Measurements from ENCODE around the gene HNRNPUL1. TPM values are rescaled to one million over a fixed set of nuclear protein-coding genes. Genes with fewer than 3 reads are reported as not detected.
A peak's percentile ranks its signal among the peaks of the same experiment; 100 is the strongest.
"Not testable (repeated sequence)": the region's sequence is repeated elsewhere in the genome, so short reads cannot be mapped to it uniquely, and the experiment has no call there.

HNRNPUL1 gene
- total RNA-seq, 1 experiment from 2014 or later = 70.9 TPM

DNA sequence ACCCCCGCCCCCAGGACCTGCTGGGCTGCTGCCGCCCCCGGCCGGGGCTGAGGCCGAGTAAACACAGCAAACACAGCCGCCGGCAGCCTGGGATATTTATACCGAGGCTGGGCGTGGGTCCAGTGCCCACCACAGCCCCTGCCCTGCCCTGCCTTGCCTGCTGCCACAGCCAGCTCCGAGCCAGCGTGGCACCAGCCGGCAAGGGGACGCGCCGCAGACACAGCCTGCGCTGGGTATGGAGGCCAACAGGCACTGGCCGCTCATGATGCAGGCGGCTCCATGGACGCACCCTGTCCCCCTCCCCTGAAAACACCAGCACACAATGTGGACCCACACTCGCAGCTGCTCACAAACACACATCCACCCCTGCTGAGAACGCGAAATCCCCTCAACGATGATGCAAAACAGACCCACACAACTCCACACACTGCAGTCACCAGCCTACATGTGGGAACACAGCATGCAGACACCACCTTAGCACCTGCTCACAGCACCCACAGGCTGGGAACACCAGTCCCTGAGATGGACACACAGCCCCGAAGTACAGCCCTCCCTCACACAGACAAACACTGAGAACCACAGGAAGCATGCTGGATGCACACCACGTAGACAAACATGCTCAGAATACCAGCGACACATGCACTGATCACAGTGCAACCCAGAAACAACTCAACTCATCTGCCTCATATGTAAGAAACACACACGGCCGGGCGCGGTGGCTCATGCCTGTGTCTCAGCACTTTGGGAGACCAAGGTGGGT lies 62.0 kb downstream of the HNRNPUL1 start:
- peak; percentile 68 for DNase-seq (ENCODE audit: low spot score)

GRCh38 chr19:41327076-41327575 lies 63.0 kb downstream of the HNRNPUL1 start:
- no peak for DNase-seq (ENCODE audit: low spot score)

DNA sequence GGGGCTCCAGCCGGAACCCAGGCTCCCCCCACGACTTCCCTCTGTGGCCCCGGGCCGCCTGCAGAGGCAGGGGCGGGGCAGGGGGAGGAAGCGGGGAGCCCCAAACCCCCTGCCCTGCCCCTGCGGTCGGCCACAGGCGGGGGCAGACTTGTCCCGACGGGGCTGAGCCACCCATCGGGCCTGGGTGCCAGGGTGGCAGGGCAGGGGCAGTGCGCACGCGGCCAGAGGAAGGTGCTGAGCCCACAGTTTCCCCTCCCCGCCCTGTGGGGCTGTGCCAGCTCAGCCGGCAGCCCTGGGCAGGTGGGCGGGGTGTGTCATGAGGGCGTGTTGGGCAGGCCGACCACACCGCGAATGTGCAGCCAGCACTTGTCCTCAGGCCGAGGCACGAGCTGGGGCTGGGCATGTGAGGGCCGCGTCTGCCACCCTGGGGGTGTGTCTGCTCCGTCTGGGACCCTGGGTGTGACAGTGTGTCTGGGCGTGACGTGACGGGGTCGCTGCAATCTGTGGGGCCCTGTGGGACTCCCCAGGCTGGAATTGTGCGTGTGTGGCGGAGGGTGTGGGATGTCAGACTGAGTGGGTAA lies 63.5 kb downstream of the HNRNPUL1 start:
- peak; percentile 93 for DNase-seq (ENCODE audit: low spot score)

GRCh38 chr19:41328157-41328841 lies 64.1 kb downstream of the HNRNPUL1 start:
- DNase-seq (ENCODE audit: low spot score) = no peak

GRCh38 chr19:41328842-41329225 lies 64.7 kb downstream of the HNRNPUL1 start:
- DNase-seq (ENCODE audit: low spot score) = no peak

DNA sequence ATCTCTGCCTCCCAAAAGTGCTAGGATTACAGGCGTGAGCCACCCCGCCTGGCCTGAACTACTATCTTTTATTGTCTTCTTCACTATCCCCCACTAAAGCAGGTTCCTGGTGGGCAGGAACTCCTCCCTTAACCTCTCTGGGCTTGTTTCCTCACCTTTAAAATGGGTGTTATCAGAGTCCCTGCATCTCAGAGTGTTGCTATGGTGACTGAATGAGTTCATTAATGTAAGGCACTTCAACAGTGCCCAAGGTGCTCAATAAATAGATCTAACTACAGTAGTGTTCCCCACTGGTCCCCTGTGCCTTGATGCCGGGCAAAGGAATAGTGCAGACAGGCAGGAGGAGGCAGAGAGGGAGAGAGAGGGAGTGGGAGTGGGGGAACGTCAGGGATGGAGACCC lies 66.3 kb downstream of the HNRNPUL1 start:
- DNase-seq (ENCODE audit: low spot score) = no peak

- no peak for DNase-seq (ENCODE audit: low spot score)
Measured at GRCh38 chr19:41330946-41331678, 66.9 kb downstream of the HNRNPUL1 start.

GRCh38 chr19:41332000-41332399 lies 67.8 kb downstream of the HNRNPUL1 start:
- DNase-seq (ENCODE audit: low spot score) = no peak

- DNase-seq (ENCODE audit: low spot score) = no peak
Measured at GRCh38 chr19:41332468-41332867, 68.3 kb downstream of the HNRNPUL1 start.

- DNase-seq (ENCODE audit: low spot score) = no peak
Measured at GRCh38 chr19:41334793-41335192, 70.6 kb downstream of the HNRNPUL1 start.

- DNase-seq (ENCODE audit: low spot score) = no peak
Measured at GRCh38 chr19:41335467-41335866, 71.3 kb downstream of the HNRNPUL1 start.

GRCh38 chr19:41339936-41340335 lies 75.8 kb downstream of the HNRNPUL1 start:
- no peak for DNase-seq (ENCODE audit: low spot score)

DNA sequence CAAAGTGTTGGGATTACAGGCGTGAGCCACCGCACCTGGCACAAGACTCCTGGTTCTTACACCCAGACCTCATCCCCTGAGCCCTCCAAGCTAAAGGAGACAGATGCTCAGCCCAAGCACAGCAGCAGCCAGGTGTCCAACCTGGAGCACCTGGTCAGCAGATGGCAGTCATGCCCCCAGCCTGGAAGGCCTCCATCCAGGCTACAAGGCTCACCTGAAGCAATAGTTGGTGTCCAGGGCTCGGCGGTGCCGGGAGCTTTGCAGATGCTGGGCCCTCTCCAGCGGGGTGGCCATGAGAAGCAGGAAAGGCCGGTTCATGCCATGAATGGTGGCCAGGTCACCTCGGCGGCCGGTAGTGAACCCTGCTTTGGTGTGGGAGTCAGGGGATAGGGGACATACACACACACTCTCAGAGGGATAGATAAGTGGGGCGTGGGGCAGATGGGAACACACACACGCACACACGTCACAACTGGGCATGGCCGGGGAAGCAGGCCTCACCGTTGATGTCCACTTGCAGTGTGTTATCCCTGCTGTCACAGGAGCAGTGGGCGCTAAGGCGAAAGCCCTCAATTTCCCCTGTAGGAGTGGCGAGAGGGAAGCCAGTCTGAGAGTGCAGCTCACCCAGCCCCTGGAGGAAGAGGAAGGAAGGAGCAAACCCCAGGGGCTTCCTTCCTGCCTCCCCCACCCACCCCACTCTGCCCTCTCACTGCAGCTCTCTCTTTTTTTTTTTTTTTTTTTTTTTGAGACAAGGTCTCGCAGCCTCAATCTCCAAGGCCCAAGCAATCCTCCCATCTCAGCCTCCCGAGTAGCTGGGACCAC lies 77.7 kb downstream of the HNRNPUL1 start:
- DNase-seq (ENCODE audit: low spot score) = no peak

DNA sequence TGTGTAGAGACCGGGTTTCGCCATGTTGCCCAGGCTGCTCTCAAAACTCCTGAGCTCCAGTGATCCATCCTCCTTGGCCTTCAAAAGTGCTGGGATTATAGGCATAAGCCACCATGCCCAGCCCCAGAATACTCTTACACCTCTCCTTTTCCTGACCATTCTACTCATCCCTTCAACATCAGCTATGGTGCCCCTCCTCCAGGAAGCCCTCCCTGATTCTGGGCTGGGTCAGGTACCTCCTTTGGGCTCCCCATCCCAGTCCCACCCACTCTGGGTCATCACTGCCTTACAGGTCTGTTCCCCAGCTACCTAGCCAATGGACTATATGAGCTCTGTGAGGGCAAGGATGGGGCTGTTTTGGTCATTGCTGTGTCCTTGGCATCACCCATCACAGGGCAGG lies 80.0 kb downstream of the HNRNPUL1 start:
- DNase-seq (ENCODE audit: low spot score) = no peak

DNA sequence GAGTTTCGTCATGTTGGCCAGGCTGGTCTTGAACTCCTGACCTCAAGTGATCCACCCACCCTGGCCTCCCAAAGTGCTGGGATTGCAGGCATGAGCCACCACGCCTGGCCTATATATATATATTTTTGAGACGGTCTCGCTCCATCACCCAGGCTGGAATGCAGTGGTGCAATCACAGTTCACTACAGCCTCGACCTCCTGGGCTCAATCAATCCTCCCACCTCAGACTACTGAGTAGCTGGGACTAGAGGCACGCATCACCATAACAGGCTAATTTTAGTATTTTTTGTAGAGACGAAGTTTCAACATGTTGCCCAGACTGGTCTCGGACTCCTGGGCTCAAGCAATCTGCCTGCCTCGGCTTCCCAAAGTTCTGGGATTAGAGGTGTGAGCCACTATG lies 82.7 kb downstream of the HNRNPUL1 start:
- DNase-seq (ENCODE audit: low spot score) = not testable (repeated sequence)

- DNase-seq (ENCODE audit: low spot score) = no peak
Measured at GRCh38 chr19:41350735-41351338, 86.7 kb downstream of the HNRNPUL1 start.

GRCh38 chr19:41351339-41352245 lies 87.4 kb downstream of the HNRNPUL1 start:
- no peak for DNase-seq (ENCODE audit: low spot score)

GRCh38 chr19:41352279-41352608 lies 88.1 kb downstream of the HNRNPUL1 start:
- DNase-seq (ENCODE audit: low spot score) = no peak

- no peak for DNase-seq (ENCODE audit: low spot score)
Measured at GRCh38 chr19:41352609-41353465, 88.7 kb downstream of the HNRNPUL1 start.

Measured in H4 (cell line).